Measurements from ENCODE around the gene GRHL1.

The GRHL1 gene

DNA sequence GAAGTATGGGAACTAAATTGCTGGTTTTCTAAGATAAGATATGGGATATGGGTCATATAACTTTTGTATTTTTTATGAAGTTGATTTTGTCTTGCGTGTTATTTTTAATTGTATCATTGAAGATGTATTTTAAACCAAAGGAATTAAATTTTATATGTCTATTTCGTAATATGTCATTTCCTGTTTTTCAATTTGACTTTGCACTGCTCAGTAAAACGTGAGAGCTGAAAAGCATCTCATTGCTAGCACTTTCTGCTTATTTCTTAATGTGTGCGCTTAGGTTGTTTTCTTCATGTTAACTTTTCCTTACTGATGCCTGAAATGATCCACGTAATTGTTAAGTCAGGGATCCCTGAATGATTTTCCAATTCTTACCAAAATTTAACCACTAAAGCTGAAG, 50.6 kb downstream of the GRHL1 start:
- Histone ChIP-seq H3K27me3 (ENCODE audit: control insufficient read depth, insufficient read depth, low read length, poor library complexity, severe bottlenecking) (no peaks in the 10 kb centered on the region), H3K4me3 (ENCODE audit: insufficient read depth, low read depth, low read length) (no peak overlapping the region), H3K36me3 (ENCODE audit: control insufficient read depth, insufficient read depth, low read length) (no peaks in the 10 kb centered on the region), H3K9me3 (ENCODE audit: control insufficient read depth, low read length) (no peaks in the 10 kb centered on the region), H3K27ac (ENCODE audit: insufficient read depth, low read depth, low read length, poor library complexity, severe bottlenecking) (no peak overlapping the region), H3K4me1 (ENCODE audit: control insufficient read depth, insufficient read depth, low read length) (peaks cover 3% of the 10 kb centered on the region)
- WGBS, 2 experiments = 87 to 94% methylated on average over 5 of the region's 5 CpGs

DNA sequence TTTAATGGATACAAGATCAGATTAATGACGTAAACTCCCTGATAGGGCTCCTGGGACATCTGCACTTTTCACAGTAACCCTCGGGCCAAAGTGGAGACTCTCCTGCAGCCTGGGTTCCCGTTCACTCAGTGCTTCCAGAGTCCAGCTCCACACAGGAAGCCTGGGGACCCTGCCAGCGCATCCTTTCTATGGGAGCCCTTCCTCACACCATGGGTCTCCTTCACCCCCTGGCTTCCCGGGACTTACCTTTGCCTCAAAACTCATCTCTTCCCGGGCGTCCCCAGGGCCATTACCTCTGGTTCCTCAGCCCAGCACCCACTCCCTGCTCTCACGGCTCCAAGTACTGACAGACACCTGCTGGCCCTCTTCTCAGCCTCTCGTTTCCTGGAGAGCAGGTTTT, 51.2 kb downstream of the GRHL1 start:
- Histone ChIP-seq H3K9me3 (ENCODE audit: control insufficient read depth, low read length) (no peaks in the 10 kb centered on the region), H3K4me3 (ENCODE audit: insufficient read depth, low read depth, low read length) (no peak overlapping the region), H3K27ac (ENCODE audit: insufficient read depth, low read depth, low read length, poor library complexity, severe bottlenecking) (no peak overlapping the region), H3K27me3 (ENCODE audit: control insufficient read depth, insufficient read depth, low read length, poor library complexity, severe bottlenecking) (no peaks in the 10 kb centered on the region), H3K4me1 (ENCODE audit: control insufficient read depth, insufficient read depth, low read length) (peaks cover 3% of the 10 kb centered on the region), H3K36me3 (ENCODE audit: control insufficient read depth, insufficient read depth, low read length) (no peaks in the 10 kb centered on the region)
- 91 to 92% methylated on average over 9 of the region's 9 CpGs for WGBS, 2 experiments

DNA sequence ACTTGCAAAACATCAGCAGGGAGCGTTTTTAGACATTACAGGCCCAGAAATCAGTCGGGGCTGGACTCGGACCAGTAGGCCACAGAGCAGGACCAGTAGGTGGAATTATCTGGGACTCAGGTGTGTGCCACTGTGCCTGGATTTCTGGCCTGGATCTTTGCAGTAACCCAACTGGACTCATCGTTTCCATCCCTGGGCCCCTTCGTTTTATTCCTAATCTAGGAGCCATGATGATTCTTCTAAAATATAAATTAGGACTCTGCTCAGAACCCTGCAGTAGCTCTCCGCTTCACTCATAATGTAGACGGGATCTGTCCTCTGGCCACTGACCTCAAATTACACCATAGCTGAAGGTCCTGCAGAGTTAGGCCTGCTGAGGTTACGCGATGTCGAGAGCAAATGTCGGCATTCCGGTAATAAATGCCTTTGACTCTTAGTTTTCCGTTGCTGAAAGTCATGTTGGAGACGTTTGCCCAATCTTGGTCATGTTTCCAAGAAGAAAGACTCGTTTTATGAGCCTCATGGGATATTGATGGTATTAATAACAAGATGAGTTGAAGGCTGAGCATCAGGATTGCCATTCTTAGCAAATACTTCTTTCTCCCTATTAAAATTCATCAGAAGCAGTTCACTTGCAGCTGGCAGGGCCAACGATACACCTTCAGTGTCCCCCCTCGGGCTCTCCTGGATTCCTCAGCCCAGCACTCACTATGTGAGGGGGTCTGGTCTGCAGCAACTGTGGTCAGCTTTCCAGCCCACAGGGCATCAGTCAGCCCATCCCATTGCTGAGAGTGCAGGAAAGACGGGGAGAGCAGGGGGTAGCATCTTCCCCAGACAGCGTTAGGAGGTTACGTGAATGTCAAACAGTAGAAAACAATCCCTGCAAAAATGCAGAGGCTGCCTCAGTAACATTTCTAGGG, 52.0 kb downstream of the GRHL1 start:
- H3K27ac ChIP-seq (ENCODE audit: insufficient read depth, low read depth, low read length, poor library complexity, severe bottlenecking) = no peak overlapping the region
- H3K4me3 ChIP-seq (ENCODE audit: insufficient read depth, low read depth, low read length) = no peak overlapping the region
- no peaks in the 10 kb centered on the region for H3K36me3 ChIP-seq (ENCODE audit: control insufficient read depth, insufficient read depth, low read length)
- H3K9me3 ChIP-seq (ENCODE audit: control insufficient read depth, low read length) = no peaks in the 10 kb centered on the region
- no peaks in the 10 kb centered on the region for H3K27me3 ChIP-seq (ENCODE audit: control insufficient read depth, insufficient read depth, low read length, poor library complexity, severe bottlenecking)
- peaks cover 3% of the 10 kb centered on the region for H3K4me1 ChIP-seq (ENCODE audit: control insufficient read depth, insufficient read depth, low read length)
- WGBS, 2 experiments = 94% methylated on average over 20 of the region's 20 CpGs

DNA sequence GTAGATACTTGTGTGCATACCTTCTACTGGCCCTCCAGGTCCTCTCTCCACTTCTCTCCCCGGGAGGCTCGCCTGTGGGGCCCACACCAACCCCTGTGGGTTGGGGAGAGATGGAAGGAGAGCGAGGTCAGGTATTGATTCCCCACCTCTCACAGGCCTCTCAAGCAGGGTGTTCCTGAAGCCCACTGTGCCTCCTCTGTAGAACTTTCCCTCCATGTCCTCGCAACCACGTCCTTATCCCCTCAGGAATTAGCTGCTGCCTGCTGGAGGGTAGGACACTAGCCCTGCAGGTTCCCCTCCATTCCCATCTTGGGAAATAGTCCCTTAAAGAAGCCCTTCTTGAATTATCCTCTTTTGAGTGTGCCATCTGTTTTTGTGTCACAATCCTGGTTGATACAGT, 52.9 kb downstream of the GRHL1 start:
- Histone ChIP-seq H3K27me3 (ENCODE audit: control insufficient read depth, insufficient read depth, low read length, poor library complexity, severe bottlenecking) (no peaks in the 10 kb centered on the region), H3K27ac (ENCODE audit: insufficient read depth, low read depth, low read length, poor library complexity, severe bottlenecking) (no peak overlapping the region), H3K4me1 (ENCODE audit: control insufficient read depth, insufficient read depth, low read length) (peaks cover 3% of the 10 kb centered on the region), H3K4me3 (ENCODE audit: insufficient read depth, low read depth, low read length) (no peak overlapping the region), H3K36me3 (ENCODE audit: control insufficient read depth, insufficient read depth, low read length) (no peaks in the 10 kb centered on the region), H3K9me3 (ENCODE audit: control insufficient read depth, low read length) (no peaks in the 10 kb centered on the region)
- WGBS, 2 experiments = 88 to 96% methylated on average over 4 to 5 of the region's 5 CpGs

DNA sequence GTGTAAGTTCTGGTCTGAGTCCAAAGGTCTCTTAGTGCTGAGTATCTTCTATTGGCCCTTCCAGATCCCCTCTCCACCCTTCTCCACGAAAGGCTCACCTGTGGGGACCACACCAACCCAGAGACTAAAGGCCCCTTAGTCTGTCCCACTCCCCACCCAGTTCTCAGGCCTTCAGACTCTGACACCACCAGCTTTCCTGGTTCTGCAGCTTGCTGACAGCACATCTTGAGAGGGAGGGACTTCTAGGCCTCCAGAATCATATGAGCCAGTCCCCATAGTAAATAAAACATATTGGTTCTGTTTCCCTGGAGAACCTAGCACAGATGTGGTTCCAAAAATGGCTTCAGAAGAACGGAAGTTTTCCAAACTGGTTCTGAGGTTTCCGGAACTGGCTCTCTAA, 53.3 kb downstream of the GRHL1 start:
- H3K4me1 ChIP-seq (ENCODE audit: control insufficient read depth, insufficient read depth, low read length) = peaks cover 3% of the 10 kb centered on the region
- 69 to 76% methylated on average over 3 of the region's 3 CpGs for WGBS, 2 experiments
- no peaks in the 10 kb centered on the region for H3K27me3 ChIP-seq (ENCODE audit: control insufficient read depth, insufficient read depth, low read length, poor library complexity, severe bottlenecking)

DNA sequence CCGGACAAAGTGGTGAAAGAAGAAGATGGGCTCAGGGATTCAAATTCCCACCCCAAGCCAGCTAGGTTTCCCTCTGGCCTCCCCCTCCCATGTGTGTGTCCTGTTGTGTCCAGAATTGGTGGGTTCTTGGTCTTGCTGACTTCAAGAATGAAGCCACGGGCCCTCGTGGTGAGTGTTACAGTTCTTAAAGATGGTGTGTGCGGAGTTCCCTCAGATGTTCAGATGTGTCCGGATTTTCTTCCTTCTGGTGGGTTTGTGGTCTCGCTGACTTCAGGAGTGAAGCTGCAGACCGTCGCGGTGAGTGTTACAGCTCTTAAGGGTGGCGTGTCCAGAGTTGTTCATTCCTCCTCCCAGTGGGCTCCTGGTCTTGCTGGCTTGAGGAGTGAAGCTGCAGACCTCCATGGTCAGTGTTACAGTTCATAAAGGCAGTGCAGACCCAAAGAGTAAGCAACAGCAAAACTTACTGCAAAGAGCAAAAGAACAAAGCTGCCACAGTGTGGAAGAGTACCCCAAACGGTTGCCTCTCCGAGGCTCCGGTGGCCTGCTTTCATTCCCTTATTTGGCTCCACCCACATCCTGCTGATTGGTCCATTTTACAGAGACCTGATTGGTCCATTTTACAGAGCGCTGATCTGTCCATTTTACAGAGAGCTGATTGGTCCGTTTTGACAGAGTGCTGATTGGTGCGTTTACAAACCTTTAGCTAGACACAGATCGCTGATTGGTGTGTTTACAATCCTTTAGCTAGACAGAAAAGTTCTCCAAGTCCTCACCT, 54.2 kb downstream of the GRHL1 start:
- peaks cover 7% of the 10 kb centered on the region for H3K4me1 ChIP-seq (ENCODE audit: control insufficient read depth, insufficient read depth, low read length)
- H3K36me3 ChIP-seq (ENCODE audit: control insufficient read depth, insufficient read depth, low read length) = no peaks in the 10 kb centered on the region
- H3K9me3 ChIP-seq (ENCODE audit: control insufficient read depth, low read length) = no peaks in the 10 kb centered on the region
- no peak overlapping the region for H3K27ac ChIP-seq (ENCODE audit: insufficient read depth, low read depth, low read length, poor library complexity, severe bottlenecking)
- 95 to 96% methylated on average over 17 of the region's 17 CpGs for WGBS, 2 experiments
- H3K4me3 ChIP-seq (ENCODE audit: insufficient read depth, low read depth, low read length) = no peak overlapping the region
- H3K27me3 ChIP-seq (ENCODE audit: control insufficient read depth, insufficient read depth, low read length, poor library complexity, severe bottlenecking) = no peaks in the 10 kb centered on the region

More for the DNA sequence above, 53.3 kb downstream of the GRHL1 start:
- Histone ChIP-seq H3K4me3 (ENCODE audit: insufficient read depth, low read depth, low read length) (no peak overlapping the region), H3K36me3 (ENCODE audit: control insufficient read depth, insufficient read depth, low read length) (no peaks in the 10 kb centered on the region), H3K9me3 (ENCODE audit: control insufficient read depth, low read length) (no peaks in the 10 kb centered on the region), H3K27ac (ENCODE audit: insufficient read depth, low read depth, low read length, poor library complexity, severe bottlenecking) (no peak overlapping the region)

DNA sequence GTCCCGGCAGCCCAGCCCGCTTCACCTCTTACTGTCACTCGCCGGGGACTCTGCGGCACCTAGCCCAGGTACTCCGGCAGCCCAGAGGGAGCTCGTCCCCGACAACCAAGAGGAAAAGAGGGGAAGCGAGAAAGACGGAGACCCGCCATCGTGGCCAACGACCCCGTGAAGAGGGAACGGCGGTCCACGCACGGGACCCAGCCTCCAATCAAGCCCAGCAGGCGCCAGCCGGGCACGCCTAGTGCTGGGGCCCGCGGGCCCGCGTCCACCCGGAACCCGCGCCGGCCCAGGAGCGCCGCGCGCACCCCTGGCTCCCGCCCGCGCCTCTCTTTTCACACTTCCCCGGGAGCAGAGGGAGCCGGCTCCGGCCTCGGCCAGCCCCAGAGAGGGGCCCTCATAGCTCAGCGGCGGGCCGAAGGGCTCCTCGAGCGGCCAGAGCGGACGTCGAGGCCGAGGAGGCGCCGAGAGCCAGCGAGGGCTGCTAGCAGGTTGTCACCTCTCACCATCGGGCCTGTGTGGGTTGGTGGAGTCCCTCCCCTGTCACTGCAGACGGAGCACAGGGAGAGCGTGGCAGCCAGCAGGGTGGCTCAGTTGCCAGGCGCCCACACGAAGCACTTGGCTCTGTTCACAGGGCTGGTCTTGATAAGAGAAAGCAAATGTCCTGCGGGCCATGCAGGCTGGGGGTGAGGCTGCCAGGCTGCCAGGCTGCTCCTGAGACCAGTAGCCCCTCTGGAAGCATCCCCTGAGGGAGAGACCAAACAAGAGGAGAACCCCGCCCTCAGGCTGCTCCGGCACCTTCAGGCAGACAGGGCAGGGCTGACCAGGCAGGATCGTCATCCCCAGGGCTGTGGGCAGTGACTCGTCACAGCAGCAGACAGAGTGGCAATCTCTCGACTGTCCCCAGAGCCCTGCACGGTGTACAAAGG, 55.0 kb downstream of the GRHL1 start:
- H3K9me3 ChIP-seq (ENCODE audit: control insufficient read depth, low read length) = no peaks in the 10 kb centered on the region
- WGBS, 2 experiments = 91 to 93% methylated on average over 64 of the region's 64 CpGs
- no peaks in the 10 kb centered on the region for H3K27me3 ChIP-seq (ENCODE audit: control insufficient read depth, insufficient read depth, low read length, poor library complexity, severe bottlenecking)
- H3K36me3 ChIP-seq (ENCODE audit: control insufficient read depth, insufficient read depth, low read length) = no peaks in the 10 kb centered on the region
- no peak overlapping the region for H3K27ac ChIP-seq (ENCODE audit: insufficient read depth, low read depth, low read length, poor library complexity, severe bottlenecking)
- no peak overlapping the region for H3K4me3 ChIP-seq (ENCODE audit: insufficient read depth, low read depth, low read length)
- H3K4me1 ChIP-seq (ENCODE audit: control insufficient read depth, insufficient read depth, low read length) = peaks cover 7% of the 10 kb centered on the region

DNA sequence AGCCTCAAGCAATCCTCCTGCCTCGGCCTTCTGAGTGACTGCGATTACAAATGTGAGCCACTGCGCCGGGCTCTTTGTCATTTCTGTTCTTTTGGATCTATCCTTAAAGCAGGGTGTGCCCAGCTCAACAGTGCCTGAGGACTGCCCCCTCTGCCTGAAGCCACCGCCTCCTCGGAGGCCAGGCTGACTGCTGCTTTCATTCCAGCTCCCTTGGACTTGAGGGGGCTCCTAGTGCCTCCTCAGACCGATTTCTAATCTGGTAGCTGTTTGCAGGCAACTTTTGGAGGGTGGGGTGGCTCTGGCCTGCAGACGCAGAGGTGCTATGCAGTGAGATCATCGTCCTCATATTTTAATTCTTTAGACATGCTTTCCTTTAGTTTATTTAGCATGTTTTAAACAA, 55.9 kb downstream of the GRHL1 start:
- no peaks in the 10 kb centered on the region for H3K36me3 ChIP-seq (ENCODE audit: control insufficient read depth, insufficient read depth, low read length)
- no peak overlapping the region for H3K4me3 ChIP-seq (ENCODE audit: insufficient read depth, low read depth, low read length)
- 89 to 91% methylated on average over 9 of the region's 9 CpGs for WGBS, 2 experiments
- H3K9me3 ChIP-seq (ENCODE audit: control insufficient read depth, low read length) = no peaks in the 10 kb centered on the region
- H3K27ac ChIP-seq (ENCODE audit: insufficient read depth, low read depth, low read length, poor library complexity, severe bottlenecking) = no peak overlapping the region
- peaks cover 7% of the 10 kb centered on the region for H3K4me1 ChIP-seq (ENCODE audit: control insufficient read depth, insufficient read depth, low read length)
- no peaks in the 10 kb centered on the region for H3K27me3 ChIP-seq (ENCODE audit: control insufficient read depth, insufficient read depth, low read length, poor library complexity, severe bottlenecking)

DNA sequence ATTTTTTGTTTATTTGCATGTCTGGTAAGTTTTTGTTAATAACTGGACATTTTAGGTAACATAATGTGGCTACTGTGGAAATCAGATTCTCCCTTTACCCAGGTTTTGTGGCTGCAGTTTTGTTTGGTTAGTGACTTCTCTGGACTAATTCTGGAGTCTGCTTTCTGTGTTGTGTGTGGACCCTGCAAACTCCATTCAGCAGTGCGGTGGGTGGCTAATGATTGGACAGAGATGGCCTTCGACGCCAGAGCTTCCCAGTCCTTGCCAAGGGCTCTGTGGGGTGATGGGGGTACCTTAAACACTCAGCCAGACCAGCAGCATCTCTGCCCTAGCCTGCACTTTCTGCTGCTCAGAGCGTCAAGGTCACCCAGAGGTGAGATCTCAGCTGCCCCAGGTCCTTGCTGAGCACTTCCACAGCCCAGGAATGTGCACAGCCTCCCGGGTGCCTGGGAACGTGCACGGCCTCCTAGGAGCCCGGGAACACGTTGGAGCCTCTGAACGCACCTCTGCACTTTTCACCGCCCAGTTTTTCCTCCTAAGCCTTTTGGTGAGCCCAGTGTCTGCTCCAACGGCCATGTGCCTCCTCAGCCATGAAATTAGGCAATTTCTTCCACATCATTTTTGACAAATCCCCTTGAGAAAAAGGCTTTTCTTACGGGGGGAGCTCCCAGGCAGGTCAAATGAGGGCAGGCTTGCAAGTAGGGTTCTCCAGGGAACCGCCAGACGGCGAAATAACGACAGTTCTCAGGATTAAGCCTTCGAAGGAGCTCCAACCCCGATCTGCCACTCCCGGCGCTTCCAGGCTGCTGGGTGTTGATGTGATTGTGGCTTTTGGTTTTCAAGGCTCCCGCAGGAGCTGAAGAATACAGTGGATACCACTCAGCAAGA, 56.7 kb downstream of the GRHL1 start:
- peaks cover 7% of the 10 kb centered on the region for H3K4me1 ChIP-seq (ENCODE audit: control insufficient read depth, insufficient read depth, low read length)
- no peak overlapping the region for H3K27ac ChIP-seq (ENCODE audit: insufficient read depth, low read depth, low read length, poor library complexity, severe bottlenecking)
- H3K27me3 ChIP-seq (ENCODE audit: control insufficient read depth, insufficient read depth, low read length, poor library complexity, severe bottlenecking) = no peaks in the 10 kb centered on the region
- H3K36me3 ChIP-seq (ENCODE audit: control insufficient read depth, insufficient read depth, low read length) = no peaks in the 10 kb centered on the region
- no peak overlapping the region for H3K4me3 ChIP-seq (ENCODE audit: insufficient read depth, low read depth, low read length)
- H3K9me3 ChIP-seq (ENCODE audit: control insufficient read depth, low read length) = no peaks in the 10 kb centered on the region
- WGBS, 2 experiments = 86 to 87% methylated on average over 22 of the region's 22 CpGs

Measured in ectodermal cell (in vitro differentiated cells).